HT-29 (cell line): ENCODE measurements around the gene EIF2A. TPM values are rescaled to one million over a fixed set of nuclear protein-coding genes. Genes with fewer than 3 reads are reported as not detected.

Experiments
- DNase-seq: peaks from one replicate; pipeline ENCODE4 v3.0.0-alpha.2; 2015; ENCODE audit warnings: low spot score
- total RNA-seq: library from RNA; depleted of rRNA; stranded (reverse); fragments of >200 nt; shearing (Covaris generic); gene quantifications from 2 replicates; pipeline ENCODE4 v1.2.3, GENCODE V29; 2014; rRNA removed

The EIF2A gene
- total RNA-seq, 1 experiment from 2014 or later, result 94.5 TPM

DNA sequence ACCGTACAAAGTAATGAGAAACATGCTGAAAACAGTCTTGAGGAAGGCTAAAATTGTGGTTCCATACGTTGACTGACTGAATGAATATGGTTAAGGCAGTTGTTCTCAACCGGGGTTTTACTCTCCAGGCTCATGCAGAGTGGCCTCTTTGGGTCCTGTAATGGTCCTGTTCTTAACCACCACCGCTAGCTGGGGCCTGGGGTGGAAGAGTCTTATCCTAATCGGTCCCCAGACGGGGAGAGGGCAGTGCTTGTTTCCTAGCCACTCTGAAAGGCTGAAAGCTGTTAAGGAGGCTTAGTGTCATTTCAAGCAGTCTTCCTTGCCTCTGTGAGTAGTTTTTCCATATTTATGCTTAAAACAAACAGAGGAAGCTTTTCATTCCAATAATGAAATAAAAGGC is 88.5 kb downstream of the EIF2A start:
- no peak for DNase-seq

DNA sequence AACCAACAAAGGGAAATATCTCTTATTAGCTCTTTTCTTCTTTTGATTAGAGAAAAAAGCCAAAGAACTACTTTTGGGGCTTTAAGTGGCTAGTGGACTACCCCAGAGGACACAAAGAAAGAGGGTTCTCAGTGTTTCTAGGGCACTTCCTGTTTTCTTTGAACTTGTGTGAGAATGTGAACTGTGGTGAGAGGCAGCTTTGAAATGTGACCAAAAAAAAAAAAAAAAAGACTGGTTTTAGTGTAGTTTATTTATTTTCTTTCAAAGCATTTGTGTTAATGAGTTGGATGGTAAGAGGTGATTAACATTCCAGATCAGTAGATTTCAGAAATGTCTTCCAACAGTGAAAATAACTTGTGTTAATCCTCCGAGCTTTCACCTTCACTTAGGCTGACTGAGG is 88.9 kb downstream of the EIF2A start:
- no peak for DNase-seq

Other genes starting within 250 kb of the EIF2A start
- 5.7 and 6.0 TPM in 2 replicates for gene TSC22D2, start 138.5 kb upstream of the EIF2A start, total RNA-seq
- 577 and 600 TPM in 2 replicates for gene SERP1, start 291 bp upstream of the EIF2A start, total RNA-seq
- gene SELENOT, start 56.5 kb downstream of the EIF2A start, total RNA-seq, result 103 and 104 TPM in 2 replicates
- gene ERICH6, start 157.1 kb downstream of the EIF2A start, total RNA-seq, result not detected in 2 replicates
- 117 and 133 TPM in 2 replicates for gene SIAH2, start 216.4 kb downstream of the EIF2A start, total RNA-seq